PC-9 (cell line): ENCODE measurements around the gene ANKRD33.

Experiments used
- CTCF ChIP-seq: fragments of 200-600 bp; sonication (generic); conservative IDR thresholded peaks from 2 replicates; pipeline ENCODE4 v1.6.1; 2017; ENCODE audit warnings: mixed run types, antibody characterized with exemption, mild to moderate bottlenecking, moderate library complexity
- EZH2 ChIP-seq: fragments of 200-600 bp; sonication (generic); IDR thresholded peaks from 2 replicates; pipeline ENCODE4 v1.8.0; 2017; ENCODE audit warnings: antibody characterized with exemption, low read depth

- TF ChIP-seq CTCF, result no peak
- no peak for TF ChIP-seq EZH2
These were observed 50.0 kb downstream of the ANKRD33 start for GRCh38 chr12:51937926-51938325.
